Non-pigmented ciliary epithelial cell (primary cell): ENCODE data around the gene CCN6.

Experiments used
- DNase-seq: peaks from one replicate; pipeline ENCODE4 v3.0.0-alpha.2; 2010; ENCODE audit warnings: low read depth

CCN6 gene

DNA sequence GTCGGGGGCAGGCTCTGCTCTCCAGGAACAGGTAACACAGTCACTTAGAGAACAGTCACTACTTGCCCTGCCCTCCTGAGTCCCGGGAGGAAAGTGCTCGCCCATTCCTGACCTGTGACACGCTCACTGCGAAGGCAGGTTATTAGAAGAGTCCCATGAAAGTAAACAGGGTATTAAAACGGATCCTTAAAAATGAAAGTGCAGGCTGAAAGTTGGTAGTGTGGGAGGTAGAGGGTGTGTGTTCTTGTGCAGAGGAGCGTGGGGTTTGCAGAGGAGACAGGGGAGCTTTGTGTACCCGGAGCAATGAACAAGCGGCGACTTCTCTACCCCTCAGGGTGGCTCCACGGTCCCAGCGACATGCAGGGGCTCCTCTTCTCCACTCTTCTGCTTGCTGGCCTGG lies at the start of gene CCN6:
TSS of gene CCN6 (plus strand) at position 104 of the 400 bp plus-strand sequence. CDS start at position 358, 254 bp downstream.
- no peak for DNase-seq

DNA sequence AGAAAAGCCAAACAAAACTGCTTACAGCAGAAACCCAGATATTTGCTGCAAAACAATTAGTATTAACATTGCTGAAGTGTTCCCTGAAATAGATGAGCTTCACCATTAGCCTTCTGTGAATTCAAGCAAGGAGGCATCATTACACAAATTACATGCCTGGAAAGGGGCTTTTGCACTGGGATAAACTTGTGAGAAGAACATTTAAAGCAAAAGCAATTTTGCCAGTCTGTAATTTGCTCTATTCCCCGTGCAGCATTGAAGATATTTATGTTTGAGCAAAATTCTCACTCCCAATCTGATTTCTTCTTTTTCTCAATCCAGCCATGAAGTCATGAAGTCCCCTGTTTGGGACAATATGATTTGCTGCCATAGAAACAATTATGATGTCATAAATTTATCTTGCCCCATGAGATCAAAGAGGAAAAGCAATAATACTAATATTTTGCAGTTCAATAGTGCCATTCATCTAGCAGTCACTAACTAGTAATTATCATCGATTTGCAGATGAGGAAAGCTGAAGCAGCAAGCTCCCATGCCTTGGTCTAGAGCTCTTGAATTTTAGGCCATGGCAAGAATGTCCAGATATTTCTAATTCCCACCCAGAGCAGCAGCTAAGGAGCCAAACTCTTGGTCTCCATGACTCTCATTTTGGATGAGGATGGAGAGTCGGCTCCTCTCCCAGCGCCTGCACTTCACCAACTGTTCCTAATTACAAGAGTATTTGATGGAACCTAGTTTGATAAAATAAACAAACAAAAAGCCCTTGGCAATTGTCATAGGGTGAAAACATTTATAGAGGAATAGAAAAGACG lies 49.5 kb upstream of the CCN6 start:
- DNase-seq, result no peak

DNA sequence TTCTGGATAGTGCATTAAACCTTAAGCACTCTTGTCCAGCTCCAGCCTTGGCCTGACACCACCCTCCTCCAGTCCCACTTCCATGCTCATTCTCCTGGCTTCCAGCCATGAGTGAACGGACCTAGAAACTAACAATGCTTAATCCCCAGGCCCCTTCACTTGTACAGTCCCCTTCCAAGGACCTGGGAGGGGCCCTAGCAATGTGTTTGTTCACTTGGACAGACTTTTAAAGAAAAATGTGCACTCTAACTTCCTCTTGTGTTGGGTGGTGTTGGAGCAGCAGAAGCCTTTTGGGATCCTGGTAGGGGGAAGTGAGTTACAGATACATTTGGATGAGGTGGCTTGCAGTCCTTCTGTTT lies 48.9 kb upstream of the CCN6 start:
- DNase-seq, result no peak

GRCh38 chr6:112007254-112007653 lies 46.6 kb upstream of the CCN6 start:
- DNase-seq, result no peak

DNA sequence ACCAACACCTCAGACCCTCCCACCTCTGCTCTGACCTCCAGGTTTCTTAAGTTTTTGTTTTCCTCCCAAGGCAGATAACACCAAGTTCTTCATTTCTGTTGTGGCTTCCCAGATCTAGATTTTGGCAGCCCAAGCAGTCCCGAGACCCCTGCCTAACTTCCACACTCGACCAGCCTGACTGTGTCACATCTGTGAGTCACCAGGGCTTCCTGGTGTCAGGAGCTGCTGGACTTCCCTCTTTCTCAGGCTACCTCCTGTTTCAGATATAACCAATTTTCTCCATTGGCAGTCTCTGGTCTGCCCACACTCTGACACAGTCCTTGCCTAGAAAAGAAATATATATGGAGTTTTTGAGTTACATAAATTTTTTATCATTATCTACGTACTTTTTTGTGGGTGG lies 46.1 kb upstream of the CCN6 start:
- no peak for DNase-seq

GRCh38 chr6:112008482-112008881 lies 45.4 kb upstream of the CCN6 start:
- no peak for DNase-seq

- DNase-seq, result no peak
Observed at GRCh38 chr6:112010328-112010727, 43.6 kb upstream of the CCN6 start.

DNA sequence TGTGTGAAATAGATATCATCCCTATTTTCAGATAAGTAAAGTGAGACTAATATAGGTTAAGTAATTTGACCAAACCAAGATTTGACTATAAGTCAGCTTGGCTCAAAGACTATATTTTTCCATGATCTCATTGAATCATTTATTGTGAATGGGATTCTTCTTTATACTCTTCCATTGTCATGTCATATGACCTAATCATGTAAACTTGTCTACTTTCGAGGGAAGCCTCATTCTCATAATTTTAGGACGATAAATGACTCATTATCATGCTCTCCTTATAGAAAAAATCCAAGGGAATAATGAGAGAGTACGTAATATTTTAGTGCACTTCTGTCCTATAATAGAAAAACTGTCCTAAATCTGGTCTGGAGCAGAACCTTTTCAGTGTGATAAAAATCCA lies 40.9 kb upstream of the CCN6 start:
- DNase-seq, result no peak

GRCh38 chr6:112014483-112014882 lies 39.4 kb upstream of the CCN6 start:
- no peak for DNase-seq

DNA sequence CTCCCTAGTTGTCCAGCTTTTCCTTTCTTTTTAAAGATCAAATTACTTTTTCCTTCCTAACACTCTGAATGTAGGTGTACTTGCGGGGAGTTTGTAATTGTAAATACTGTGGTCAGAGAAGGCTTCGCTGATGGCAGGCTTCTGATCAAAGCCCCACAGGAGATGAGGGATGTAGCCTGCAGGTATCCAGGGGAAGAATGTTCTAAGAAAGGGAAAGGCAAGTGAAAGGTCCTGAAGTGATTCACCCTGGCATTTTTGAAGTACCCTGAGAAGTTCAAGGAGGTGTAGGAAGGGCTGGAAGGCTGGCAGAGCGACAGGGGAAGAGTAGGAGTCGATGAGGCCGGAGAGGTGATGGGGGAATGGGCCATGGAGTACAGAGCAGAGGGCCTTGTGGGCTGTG lies 38.2 kb upstream of the CCN6 start:
- no peak for DNase-seq

DNA sequence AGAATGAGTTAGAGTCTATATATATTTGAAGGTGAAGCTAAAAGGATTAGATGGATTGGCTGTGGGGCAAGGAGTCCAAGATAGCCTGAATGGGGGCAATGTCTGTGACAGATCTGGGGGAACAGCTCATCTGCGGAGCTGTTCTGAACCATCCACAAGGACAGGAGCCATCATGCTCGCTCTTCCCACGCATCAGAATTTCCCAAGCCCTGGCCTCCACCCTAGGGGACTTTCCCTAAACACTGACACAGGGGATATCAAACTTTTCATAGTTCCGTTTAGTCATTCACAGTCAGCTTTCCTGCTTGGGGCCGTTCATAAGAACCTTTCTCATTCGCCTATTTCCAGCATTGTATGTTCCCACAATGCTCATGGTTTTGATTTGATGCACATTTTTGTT lies 37.6 kb upstream of the CCN6 start:
- no peak for DNase-seq

DNA sequence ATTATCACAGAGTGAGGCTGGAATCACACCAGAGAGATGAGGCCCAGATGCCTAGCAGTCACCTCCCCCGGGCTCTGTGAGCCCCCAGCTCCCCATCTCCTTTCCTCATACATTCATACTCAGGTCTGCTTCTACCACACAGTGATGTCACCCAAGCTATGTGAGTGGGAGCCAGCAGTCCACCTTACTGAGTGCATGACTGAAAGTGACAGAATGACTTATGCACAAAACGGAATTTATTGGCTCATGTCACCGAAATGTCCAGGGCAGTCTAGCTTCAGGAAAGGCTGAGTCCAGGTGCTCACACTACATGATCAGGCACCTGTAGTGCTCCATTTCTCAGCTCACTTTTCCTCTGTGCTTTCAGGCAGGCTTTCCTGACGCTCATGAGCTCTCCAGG lies 36.7 kb upstream of the CCN6 start:
- no peak for DNase-seq

GRCh38 chr6:112017760-112018537 lies 36.0 kb upstream of the CCN6 start:
- DNase-seq, result no peak

GRCh38 chr6:112018619-112019416 lies 35.1 kb upstream of the CCN6 start:
- no peak for DNase-seq

DNA sequence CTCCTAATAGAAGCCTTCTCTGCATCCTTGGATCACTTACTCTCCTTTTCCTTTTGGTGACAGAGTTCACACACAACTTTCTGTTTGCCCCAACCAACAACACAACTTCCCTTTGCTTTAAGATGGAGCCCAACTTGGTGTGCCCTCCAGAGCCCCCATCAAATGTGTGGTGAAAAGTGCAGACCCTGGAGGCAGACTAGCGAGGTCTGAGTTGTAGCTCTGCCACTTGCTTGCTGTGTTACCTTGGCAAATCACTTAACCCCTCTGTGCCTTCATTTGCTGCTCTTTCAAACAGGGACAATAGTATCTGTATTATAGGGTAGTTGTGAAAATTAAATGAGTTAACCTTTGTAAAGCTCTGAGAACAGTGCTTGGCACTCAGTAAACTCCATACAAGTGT lies 34.3 kb upstream of the CCN6 start:
- no peak for DNase-seq

DNA sequence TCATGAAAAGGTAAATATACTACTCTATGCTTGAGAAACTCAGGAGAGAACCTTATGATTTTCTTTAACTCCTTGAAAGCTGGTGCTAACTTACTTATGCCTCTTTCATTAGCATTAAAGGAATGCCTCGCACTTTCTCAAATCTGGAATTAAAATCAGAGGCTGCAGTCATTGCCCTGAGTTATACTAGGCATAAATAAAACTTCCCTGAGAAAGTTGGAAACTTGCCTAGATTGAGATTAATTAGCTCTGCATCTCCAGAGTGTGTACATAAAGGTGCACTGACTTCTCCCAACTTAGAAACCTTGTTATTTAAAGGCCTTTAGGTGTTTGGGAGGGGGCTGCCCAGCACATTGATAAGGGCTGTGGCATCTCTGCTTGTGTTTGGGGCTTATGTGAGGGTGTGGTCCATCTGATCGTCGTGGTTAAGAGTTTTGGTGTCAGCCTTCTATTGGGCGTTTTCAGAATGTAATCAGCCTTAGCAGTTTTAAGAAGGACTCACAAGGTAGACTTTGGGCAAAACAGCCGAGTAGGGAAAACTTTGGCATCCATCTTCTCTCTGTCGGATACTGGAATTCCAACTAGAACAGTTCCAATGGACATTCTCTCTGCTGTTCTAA lies 32.1 kb upstream of the CCN6 start:
- no peak for DNase-seq

DNA sequence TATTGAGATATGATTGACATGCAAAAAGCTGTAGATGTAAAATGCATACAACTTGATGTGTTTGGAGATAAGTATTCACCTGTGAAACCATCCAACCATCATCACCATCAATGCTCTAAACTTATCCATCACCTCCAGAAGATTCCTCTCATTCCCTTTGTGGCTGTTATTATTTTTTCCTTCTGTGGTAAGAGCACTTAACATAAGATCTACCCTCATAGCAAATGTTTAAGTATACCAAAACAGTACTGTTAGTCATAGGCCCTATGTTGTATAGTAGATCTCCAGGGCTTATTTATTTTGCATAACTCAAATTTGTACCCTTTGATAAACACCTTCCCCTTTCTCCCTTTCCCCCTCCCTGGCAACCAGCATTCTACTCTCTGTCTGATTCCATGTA lies 31.2 kb upstream of the CCN6 start:
- no peak for DNase-seq

DNA sequence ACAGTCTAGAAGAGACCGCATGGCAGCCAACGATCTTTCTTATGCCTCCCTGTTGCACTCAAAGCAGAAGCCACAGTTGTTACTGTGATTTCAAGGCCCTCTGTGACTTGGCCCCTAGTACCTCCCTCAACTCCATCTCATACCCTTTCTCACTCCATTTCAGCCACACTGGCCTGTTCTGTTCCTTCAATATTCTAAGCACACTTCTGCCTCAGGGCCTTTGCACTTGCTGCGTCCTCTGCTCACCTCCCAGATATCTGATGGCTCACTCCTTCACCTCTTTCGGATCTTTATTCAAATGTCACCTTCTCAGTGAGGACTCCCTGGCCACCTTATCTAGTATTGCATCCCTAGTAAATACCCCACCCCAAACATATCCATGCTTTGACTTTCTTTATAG lies 29.4 kb upstream of the CCN6 start:
- no peak for DNase-seq

DNA sequence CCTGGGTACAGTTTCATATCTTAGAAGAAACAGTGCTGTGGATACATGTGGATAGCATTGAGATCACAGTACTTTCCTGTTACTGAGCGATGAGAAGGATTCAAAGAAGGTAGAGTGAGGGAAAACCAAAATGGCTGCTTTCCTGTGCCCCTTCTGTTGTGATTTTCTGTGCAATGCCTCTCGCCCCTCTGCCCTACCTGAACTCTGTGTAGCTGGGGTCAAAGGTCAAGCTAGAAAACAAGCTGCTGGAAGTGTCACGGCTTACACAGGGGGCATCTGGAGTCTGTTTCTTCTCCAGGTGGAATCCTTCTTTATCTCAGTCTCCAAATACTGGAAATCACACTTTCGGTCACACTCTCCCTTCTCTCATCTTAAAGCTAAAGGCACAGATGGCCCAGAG lies 27.0 kb upstream of the CCN6 start:
- no peak for DNase-seq

- no peak for DNase-seq
Observed at GRCh38 chr6:112027942-112028674, 25.8 kb upstream of the CCN6 start.

GRCh38 chr6:112029045-112029822 lies 24.7 kb upstream of the CCN6 start:
- DNase-seq, result no peak
